C1 segment of cervical spinal cord (tissue), 14 donors: Measurements from ENCODE around the gene PEMT.

Experiments used
- DNase-seq, 14 donors: peaks; one replicate each; lab custom pipeline; 2025; lab: John Stamatoyannopoulos, UW

Gene PEMT

GRCh38 chr17:17514993-17515933 is 76.2 kb downstream of the PEMT start:
- DNase-seq, result peak in 1 of 14 donors; percentile 65

GRCh38 chr17:17514361-17514992 is 77.0 kb downstream of the PEMT start:
- DNase-seq, result no peak

GRCh38 chr17:17513626-17514025 is 77.9 kb downstream of the PEMT start:
- no peak for DNase-seq

DNA sequence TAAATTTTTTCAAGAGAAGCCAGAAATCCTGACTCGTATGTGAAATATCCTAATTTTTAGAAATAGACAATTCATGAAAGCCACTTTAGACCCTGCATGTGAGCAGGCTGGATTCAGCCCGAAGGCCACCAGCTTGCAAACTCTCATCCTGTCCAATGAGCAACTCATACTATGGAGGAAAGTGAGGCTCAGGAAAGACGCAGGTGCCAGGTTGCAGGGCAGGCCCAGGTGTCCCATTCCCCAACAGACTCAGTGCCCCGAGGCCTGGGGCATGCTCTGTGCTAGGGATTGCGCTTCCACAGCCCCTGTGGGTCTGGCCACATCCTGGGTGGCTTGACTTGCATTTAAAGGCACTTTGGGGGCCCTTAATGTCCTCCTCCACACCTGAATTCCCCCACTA is 78.6 kb downstream of the PEMT start:
- DNase-seq, result no peak

- peak in 1 of 14 donors; percentile 63 for DNase-seq
These were observed 79.3 kb downstream of the PEMT start for GRCh38 chr17:17511881-17512858.

GRCh38 chr17:17511293-17511741 is 80.2 kb downstream of the PEMT start:
- no peak for DNase-seq

DNA sequence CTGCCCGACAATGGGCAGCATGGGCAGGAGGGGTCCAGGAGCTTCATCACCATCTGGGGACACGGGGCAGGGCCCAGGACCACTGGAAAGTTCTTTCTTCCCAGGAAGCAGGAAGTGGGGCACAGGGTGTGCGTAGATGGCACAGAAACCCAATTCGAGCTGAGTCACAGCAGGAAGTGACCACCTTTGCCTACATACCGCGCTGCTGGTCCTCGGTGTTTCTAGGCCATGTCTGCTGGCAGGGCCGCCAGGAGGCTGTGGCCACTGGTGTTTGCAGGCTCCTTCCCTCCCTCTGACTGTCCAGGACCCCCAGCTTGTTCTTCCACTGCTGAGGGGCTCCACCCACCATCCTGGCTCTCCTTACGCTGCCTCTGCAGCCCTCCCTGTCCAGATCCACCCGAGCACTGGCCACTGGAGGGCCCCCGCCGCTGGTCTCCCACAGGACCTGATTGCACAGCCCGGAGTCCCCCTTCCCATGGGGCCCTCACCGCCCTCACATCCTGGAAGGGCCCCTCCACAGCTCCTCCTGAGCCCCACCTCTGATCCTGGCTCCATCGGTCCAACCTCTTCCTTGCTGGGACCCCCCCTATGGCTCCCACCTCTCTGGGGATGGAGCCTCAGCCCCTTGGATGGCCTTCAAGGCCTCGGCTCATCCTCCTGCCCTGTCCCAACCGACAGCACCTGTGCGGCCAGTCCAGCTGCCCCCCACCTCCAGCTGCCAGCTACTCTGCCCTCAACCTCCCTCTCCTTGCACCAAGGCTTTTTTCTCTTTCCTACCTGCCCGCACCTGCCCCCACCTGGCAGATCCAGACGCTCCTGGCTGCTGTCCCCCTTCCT is 80.8 kb downstream of the PEMT start:
- no peak for DNase-seq

GRCh38 chr17:17509601-17510425 is 81.7 kb downstream of the PEMT start:
- no peak for DNase-seq

DNA sequence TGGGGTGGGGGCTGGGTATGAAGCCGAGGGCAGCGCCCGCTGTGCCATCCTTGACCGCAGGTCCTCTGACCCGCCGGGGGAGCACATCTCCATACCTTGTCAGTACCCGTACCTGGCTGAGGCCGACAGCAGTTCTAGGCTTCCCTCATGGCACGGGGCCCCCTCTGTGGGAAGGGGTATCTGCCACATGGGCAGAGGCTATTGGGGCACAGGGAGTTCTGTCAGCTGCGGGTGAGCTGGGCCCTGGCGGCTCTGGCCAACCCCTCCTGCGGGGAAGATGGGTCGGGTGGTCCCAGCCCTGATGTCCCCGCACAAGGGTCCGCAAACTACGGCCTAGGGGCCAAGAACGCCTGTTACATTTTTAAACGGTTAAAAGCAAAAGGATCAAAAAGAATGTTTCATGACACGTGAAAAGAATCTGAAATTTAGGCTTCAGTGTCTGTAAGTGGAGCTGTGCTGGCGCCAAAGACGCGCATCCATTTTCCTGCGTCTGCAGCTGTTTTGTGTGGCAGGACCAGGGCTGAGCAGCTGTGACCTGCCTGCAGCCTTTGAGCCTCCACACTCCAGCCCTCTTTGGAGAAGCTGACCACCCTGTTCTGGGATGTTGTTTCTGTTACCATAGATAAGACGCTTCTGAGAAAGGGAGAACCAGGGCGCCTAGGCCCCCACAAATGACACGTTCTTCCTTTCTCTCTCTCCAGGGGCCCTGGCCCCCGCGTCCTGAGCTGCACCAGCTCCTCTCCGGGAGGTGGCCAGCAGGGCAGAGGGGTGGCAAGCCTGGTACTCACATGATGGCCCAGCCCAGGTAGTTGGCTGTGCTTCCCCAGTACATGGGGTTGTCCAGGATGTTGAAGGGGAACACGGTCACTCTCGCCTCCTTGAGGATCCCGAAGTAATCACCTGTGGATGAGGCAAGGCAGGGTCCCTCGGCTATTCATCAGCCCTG is 82.6 kb downstream of the PEMT start:
- DNase-seq, result no peak

GRCh38 chr17:17508019-17508535 is 83.4 kb downstream of the PEMT start:
- no peak for DNase-seq

- peak in 1 of 14 donors; percentile 55 for DNase-seq
These were observed 84.0 kb downstream of the PEMT start for GRCh38 chr17:17507465-17508011.

- DNase-seq, result peak in 7 of 14 donors; percentile 35 to 88 (median 51)
These were observed 84.5 kb downstream of the PEMT start for GRCh38 chr17:17506893-17507464.

DNA sequence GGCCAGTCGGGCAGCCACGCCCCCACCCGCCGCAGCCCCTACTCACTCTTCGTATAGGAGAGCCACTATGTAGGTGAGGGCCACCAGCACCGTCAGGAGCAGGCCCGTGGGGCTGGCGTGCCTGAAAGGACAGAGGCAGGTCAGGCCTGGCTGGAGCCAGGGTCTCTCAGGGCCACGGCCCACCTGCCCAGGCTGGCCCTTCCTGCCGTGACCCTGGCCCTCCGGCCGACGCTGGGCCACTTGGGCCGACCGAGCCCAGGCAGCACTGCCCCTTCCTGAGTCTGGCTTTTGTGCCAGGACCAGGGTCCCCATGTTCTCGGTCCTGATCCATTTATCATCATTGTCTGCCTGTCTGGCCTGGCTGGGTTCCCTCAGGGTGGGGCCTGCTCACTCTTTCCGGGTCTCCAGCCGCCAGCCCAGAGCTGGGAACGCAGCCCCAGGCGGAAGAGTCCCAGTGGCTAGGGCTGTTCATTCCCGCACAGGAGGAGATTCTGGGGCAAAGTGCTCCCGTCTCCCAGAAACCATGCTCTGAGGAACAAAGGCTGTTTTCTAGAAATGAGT is 85.2 kb downstream of the PEMT start:
- DNase-seq, result peak in 8 of 14 donors; percentile 17 to 88 (median 56)

GRCh38 chr17:17505610-17506171 is 85.8 kb downstream of the PEMT start:
- no peak for DNase-seq

DNA sequence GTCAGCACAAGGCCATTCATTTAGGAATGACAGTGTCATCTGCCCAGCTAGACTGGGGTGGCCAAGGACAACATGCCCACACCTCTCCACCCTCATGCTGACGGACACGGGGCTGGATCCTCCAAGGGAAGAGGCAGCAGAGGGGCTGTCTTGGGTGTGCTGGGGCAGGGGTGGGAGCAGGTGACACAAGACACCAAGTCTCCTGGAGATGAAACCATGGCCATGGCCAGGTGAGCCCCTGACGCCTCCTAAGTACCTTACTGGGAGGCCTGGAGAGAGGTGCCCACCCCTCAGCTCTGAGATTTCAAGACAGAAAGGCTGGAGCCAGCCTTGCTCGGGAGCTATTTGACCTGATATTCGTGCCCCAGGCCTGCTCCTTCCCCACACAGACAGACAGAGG is 86.4 kb downstream of the PEMT start:
- no peak for DNase-seq

- DNase-seq, result no peak
These were observed 87.0 kb downstream of the PEMT start for GRCh38 chr17:17504341-17505140.
